Kidney (tissue), 14 donors: ENCODE measurements around the gene DHX40. TPM values are rescaled to one million over a fixed set of nuclear protein-coding genes. Genes with fewer than 3 reads are reported as not detected.
A peak's percentile ranks its signal among the peaks of the same experiment; 100 is the strongest.

Experiments used
- DNase-seq, 5 donors: peaks; one replicate each; pipeline ENCODE4 v3.0.0-alpha.2; 2013 to 2020
- FAIRE-seq: peaks from 2 replicates; lab custom pipeline; 2012; peaks lifted over from hg19 to GRCh38; lab: Jason Lieb, UNC
- H3K27ac ChIP-seq, 2 donors: one replicate each; pipeline ENCODE4 v1.7.0; 2013; ENCODE audit warnings: low read depth in 2 of 2, low read length in 2 of 2, inconsistent platforms in 1 of 2
- H3K27me3 ChIP-seq: one replicate; pipeline ENCODE4 v1.7.1; 2013; ENCODE audit warnings: low read length, inconsistent platforms; ENCODE audit not compliant: control insufficient read depth, insufficient read depth
- H3K36me3 ChIP-seq, 3 donors: one replicate each; pipeline versions ENCODE4 v1.7.0 to v1.7.1; 2013; ENCODE audit warnings: low read length in 3 of 3, control low read depth in 1 of 3, inconsistent platforms in 1 of 3; ENCODE audit not compliant: insufficient read depth in 3 of 3, control insufficient read depth in 2 of 3
- H3K4me1 ChIP-seq, 3 donors: one replicate each; pipeline versions ENCODE4 v1.7.0 to v1.7.1; 2013; ENCODE audit warnings: low read length in 3 of 3, inconsistent platforms in 1 of 3, low read depth in 1 of 3; ENCODE audit not compliant: control insufficient read depth in 2 of 3, insufficient read depth in 2 of 3
- H3K4me3 ChIP-seq, 3 donors: one replicate each; pipeline versions ENCODE4 v1.7.0 to v1.8.1; 2013; ENCODE audit warnings: low read length in 3 of 3, control low read depth in 1 of 3, inconsistent platforms in 1 of 3
- H3K9ac ChIP-seq, 3 donors: one replicate each; pipeline versions ENCODE4 v1.7.0 to v1.7.1; 2013; ENCODE audit warnings: low read length in 3 of 3, control low read depth in 1 of 3, inconsistent platforms in 1 of 3
- H3K9me3 ChIP-seq, 3 donors: one replicate each; pipeline versions ENCODE4 v1.7.0 to v1.7.1; 2013; ENCODE audit warnings: low read length in 3 of 3, control low read depth in 1 of 3, inconsistent platforms in 1 of 3; ENCODE audit not compliant: control insufficient read depth in 2 of 3, insufficient read depth in 1 of 3
- CTCF ChIP-seq: IDR thresholded peaks from 3 replicates; pipeline ENCODE4 v1.5.1; 2012; ENCODE audit warnings: mild to moderate bottlenecking, moderate library complexity, borderline replicate concordance; ENCODE audit not compliant: insufficient read depth; ENCODE audit errors: extremely low read depth
- intact Hi-C: fragments of 100-400 bp; cut with DNase I; formaldehyde crosslinking; loops from one replicate; pipeline ENCODE4 v1.11.1; 2022
- polyA plus RNA-seq: library from polyadenylated mRNA; stranded (reverse); fragments of 350-450 nt; fragmentation: Illumina TruSeq; extraction: RNeasy Lipid Tissue Mini Kit (QIAGEN cat#74804); gene quantifications from one replicate; pipeline ENCODE4 v1.2.3, GENCODE V29; 2014; ENCODE audit warnings: low read depth, low replicate concordance; ENCODE audit not compliant: insufficient read depth
- total RNA-seq: library from RNA; stranded (reverse); fragmentation: NEBNext Ultra II Directional; extraction: Animal tissue kit (Norgen Biotek cat#: 25700); gene quantifications from one replicate; pipeline ENCODE4 v1.2.1, GENCODE V29; 2021
- donor health status: control.
- donor health status: control.
- donor health status: control.
- donor health status: control.
- donor health status: control.
- donor health status: DM: yes; HTN: yes; CAD: no.
- donor health status: Normal renal cell carcinoma (clear cell type).

The DHX40 gene
- total and polyA plus RNA-seq, 2 donors from 2014 or later, result 23.8 to 41.4 TPM

- H3K9me3 ChIP-seq, result no peaks in the 10 kb centered on the region
- H3K4me1 ChIP-seq, result no peaks in the 10 kb centered on the region
- H3K27ac ChIP-seq, result no peak overlapping the region
- H3K9ac ChIP-seq, result no peak overlapping the region
- no peaks in the 10 kb centered on the region for H3K27me3 ChIP-seq
- intact Hi-C loops, result no loop called here
- H3K36me3 ChIP-seq, result peaks cover 3 to 13% (median 5%) of the 10 kb centered on the region in 3 donors
- no peak overlapping the region for H3K4me3 ChIP-seq
- FAIRE-seq (no peak), DNase-seq (no peak)
- TF ChIP-seq CTCF, result no peak
These were observed 46.1 kb downstream of the DHX40 start for GRCh38 chr17:59611503-59611902.

GRCh38 chr17:59616253-59616920 lies 51.0 kb downstream of the DHX40 start:
- intact Hi-C loops, result no loop called here
- no peak for TF ChIP-seq CTCF
- no peak overlapping the region for H3K27ac ChIP-seq

GRCh38 chr17:59617156-59617732 lies 51.8 kb downstream of the DHX40 start:
- Histone ChIP-seq H3K27me3 (no peaks in the 10 kb centered on the region), H3K4me3 (peak overlapping the region in 1 of 3 donors; percentile 63), H3K36me3 (no peaks in the 10 kb centered on the region), H3K27ac (no peak overlapping the region), H3K4me1 (peaks cover 3 to 20% (median 11%) of the 10 kb centered on the region in 3 donors), H3K9ac (no peak overlapping the region), H3K9me3 (no peaks in the 10 kb centered on the region)
- DNase-seq (no peak), FAIRE-seq (no peak)
- intact Hi-C loops, result no loop called here
- TF ChIP-seq CTCF, result no peak

More at GRCh38 chr17:59616253-59616920, 51.0 kb downstream of the DHX40 start:
- Histone ChIP-seq H3K36me3 (no peaks in the 10 kb centered on the region), H3K4me3 (no peak overlapping the region), H3K4me1 (peaks cover 2 to 14% (median 10%) of the 10 kb centered on the region in 3 donors), H3K9ac (no peak overlapping the region), H3K27me3 (no peaks in the 10 kb centered on the region), H3K9me3 (no peaks in the 10 kb centered on the region)
- FAIRE-seq (no peak), DNase-seq (no peak)
